GM19455 (cell line): Measurements from ENCODE around the gene RHOC.

Experiments
- ATAC-seq: cut with Tn5 transposase; IDR thresholded peaks from one replicate; pipeline ENCODE4 v1.9.1; 2021; ENCODE audit not compliant: unreplicated experiment

RHOC gene

DNA sequence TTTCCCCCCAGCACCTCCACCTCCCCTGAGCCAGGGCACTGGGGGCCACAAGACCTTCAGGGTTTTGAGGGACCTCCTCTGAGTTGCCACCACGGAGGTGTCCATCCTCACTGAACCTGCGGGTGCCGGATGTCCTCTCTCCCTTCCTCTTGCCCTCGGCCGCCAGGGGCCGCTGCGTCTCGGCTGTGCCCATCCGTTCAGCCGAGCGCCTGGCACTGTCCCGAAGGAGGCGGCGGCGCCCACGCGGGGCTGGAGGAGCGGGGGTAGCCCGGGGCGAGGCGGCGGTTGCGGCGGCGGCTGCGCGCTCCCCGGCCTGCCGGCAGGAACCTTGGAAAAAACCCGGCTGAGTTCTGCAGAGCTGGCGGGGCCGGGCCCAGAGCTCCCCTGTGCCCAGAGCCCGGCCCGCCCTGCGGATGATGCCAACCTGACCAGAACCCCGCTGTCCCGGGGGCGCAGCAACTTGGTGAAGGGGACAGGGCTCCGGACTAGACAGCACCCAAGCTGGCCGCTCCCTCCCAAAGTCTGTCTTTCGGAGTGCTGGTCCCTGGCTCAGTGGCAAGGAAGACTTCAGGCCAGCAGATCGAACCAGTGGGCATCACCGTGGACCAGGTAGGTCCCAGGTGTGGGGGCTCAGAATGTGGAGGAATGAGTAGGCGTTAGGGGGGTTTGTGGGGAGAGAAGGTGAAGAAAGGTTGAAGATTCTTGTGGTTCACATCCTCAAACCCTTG lies 11.9 kb upstream of the RHOC start:
- no peak for ATAC-seq

DNA sequence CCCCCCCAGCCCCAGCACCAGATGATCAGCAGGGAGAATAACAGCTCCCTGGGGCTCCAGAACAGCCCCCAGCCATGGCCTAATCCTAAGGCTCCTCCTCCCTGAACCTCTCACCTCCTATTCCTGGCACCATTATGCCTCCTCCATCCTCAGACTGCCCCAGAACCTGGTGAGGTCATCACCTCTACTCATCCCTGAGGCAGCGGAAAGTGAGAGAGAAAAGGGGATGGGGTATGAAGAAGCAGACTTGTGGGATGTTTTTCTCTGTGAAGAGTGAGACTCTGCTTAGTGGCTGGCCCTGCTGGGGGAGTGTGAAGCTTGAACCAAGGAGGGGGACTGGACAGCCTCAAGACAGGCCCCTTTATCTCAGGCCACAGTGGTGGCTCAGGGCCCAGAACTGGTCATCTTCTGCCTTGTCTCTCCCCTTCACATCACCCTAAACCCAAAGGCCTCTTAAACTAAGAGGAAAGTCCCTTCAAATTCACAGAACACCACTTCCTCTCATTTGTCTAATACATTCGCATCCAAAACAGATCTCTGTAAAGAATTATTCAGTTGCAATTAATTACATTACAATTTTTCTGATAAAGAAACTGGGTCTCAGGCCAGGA lies 10.4 kb upstream of the RHOC start:
- no peak for ATAC-seq

GRCh38 chr1:112716133-112716720 lies 9.3 kb upstream of the RHOC start:
- no peak for ATAC-seq

- peak; percentile 83 for ATAC-seq
Measured at GRCh38 chr1:112715264-112716053, 8.5 kb upstream of the RHOC start, which contains the start of gene PPM1J. Gene PPM1J (minus strand): TSS chr1:112715332. CDS start chr1:112715301, 31 bp downstream.

GRCh38 chr1:112714313-112715263 lies 7.7 kb upstream of the RHOC start:
- peak; percentile 9 for ATAC-seq

GRCh38 chr1:112713466-112714312 lies 6.8 kb upstream of the RHOC start:
- no peak for ATAC-seq

- ATAC-seq = no peak
Measured at GRCh38 chr1:112712701-112713128, 5.8 kb upstream of the RHOC start.

DNA sequence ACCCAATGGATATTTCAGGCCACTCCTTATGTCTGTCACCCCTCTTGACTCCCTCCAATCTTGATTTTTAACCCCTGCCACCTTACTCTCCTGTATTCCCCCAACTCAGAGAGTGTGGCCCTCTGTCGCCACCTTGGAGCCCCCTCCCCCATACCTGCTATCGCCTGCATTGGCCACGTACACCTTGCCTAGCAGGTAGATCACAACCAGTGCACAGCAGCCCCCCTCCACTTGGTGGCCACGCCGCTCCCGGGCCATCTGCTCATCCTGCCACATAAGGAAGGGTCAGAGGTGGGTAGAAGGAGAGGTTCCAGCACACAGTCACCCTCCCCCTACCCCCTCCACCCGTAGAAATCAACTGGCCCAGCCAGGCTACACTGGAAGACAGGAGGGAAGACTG lies 5.3 kb upstream of the RHOC start:
- no peak for ATAC-seq

GRCh38 chr1:112711670-112712069 lies 4.7 kb upstream of the RHOC start:
- no peak for ATAC-seq

DNA sequence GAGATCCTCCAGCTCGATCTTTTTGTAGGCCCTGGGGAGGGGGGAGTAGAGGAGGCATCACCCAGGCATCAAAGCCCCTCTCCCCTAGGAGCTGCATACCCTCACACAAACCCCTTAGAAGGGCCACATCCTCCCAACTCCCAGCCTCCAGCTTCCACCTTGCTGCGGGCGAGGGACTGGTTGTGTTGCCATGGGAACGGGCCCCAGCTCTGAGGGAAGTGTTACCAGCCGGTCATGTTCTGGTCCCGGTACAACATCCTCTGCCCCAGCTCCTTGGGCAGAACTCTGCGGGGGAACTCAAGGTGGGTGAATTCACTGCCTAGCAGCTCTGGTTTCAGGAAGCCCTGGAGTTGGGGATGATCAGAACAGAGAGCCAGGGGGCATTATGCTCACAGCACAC lies 4.1 kb upstream of the RHOC start:
- ATAC-seq = no peak

DNA sequence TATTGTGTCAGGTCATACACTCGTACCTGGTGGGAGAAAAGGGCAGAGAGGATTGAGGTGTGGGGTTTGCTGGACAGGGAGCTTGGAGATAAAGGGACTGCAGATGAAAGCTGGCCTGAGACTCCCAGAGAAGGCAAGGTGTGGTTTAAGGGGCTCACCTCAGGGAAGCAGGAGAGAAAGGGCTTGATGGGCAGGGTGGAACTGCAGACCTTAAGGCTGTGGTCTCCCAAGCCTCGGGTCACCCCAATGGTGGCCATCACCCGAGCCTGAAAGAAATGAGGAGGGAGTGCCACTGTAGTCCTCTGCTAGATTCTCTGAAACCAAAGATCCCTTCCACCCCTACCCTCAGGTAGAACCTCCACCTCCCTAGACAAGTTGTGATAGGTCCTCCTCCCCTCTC lies 3.7 kb upstream of the RHOC start:
- ATAC-seq = no peak

- ATAC-seq = no peak
Measured at GRCh38 chr1:112710159-112710558, 3.2 kb upstream of the RHOC start.

GRCh38 chr1:112708489-112708888 lies 1.6 kb upstream of the RHOC start:
- no peak for ATAC-seq

- no peak for ATAC-seq
Measured at GRCh38 chr1:112708002-112708448, 1.1 kb upstream of the RHOC start.

DNA sequence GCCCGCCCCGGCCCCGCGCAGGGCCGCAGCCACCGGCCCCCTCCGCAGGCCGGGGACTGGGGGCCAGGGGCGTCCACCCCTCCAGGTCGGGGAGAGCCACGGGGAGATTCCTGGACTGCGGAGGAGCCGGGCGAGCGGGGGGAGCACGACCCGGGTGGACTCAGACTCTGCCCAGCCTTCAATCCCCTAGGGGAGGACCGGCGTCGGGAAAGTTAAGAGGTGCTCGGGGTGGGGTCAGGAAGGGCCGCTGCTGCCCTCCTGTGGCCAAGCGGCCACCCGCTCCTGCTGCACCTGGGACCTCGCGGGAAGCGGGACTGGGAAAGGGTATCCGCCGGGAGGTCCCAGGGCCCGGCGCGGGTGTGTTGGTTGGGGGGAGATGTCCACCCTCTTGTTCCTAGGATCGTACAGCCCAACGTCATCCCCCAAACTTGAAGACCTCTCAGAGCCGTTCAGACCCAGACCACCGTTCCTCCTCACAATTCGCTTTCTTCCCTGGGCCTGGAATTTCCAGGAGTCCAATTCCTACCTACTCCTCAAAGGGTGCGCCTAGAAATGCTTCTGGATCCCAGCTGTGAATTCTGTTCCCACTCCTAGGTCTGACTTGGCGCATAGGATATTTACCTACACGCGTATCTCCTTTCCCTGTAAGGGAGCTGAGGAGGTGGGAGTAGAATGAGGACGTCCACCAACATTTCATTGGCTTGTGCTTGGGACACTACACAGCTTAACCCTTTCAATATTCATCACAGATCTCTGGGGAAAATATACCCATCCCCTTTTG lies 484 bp upstream of the RHOC start:
- ATAC-seq = peak; percentile 65

DNA sequence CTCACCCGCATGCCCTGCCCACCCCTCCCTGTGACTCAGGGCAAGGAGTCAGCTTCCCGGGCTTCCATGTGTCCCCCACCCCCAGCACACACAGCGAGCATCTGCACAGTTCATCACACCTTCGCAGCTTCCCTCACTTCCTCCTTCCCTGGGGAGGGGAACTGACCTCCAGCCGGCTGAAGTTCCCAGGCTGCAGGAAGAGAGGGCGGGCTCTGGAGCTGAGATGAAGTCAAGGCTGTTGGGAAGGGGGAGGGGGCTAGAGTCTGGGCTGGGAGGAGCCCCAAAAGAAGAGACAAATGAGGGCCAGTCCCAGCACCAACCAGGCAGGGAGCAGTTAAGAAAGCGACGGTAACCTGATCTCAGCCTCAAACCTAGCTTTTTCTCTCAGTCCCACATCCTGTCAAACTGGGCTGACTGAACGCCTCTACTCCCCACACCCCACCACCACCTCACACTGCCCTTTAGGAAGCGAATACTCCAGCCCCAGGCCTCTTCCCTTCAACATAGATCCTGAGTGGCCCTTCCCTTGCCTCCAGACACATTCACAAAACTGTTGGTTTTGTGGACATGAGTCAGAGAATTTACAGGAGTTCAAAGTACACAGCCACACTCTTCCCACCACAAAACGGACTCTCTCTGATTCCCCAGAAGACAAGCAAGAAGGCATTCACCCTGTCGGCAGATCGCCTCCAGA lies 1.8 kb downstream of the RHOC start:
- ATAC-seq = peak; percentile 53

DNA sequence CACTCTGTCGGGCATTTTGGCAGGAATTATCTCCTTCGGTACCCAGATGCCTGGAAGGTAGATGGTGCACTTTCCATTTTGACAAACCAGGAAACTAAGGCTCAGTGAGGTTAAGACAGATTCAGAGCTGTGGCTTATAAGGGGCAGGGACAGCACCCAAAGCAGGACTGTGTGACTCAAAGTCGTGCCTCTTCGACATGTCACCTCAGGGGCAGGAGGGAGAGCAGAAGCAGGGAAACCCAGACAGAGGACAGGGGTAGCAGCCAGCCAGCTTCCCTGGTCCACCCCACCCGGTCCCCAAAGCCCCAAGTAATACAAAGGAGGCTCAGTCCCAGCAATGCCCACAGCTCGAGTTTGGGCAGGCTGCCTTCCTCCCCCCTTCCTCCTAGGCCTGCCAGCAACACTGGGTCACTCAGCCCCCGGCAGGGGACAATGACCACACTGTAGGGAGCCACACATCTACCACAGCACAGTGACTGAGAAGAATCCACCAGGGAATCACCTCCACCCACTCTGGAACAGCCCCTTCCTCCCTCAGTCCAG lies 2.5 kb downstream of the RHOC start:
- no peak for ATAC-seq

DNA sequence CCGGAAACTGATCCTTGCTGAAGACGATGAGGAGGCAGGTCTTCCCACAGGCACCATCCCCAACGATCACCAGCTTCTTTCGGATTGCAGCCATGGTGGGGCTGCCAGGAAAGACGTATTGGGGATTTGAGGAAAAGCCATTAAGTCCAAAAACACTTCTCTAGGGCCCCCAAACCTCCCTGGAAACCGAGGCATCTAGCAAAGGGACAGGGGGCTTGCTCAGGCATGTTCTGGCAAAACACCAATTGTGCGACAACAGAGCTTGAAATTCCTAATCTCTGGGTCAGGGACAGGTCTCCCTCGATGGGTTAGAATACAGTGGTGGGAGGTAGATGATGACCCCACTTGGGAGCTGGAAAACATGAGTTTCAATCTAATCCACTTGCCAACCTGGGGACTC lies 3.2 kb downstream of the RHOC start:
- no peak for ATAC-seq
